Nephron (organoid): Measurements from ENCODE around the gene EPHB2.

Source experiments
- H3K27ac Mint-ChIP-seq, 3 experiments: 2 replicates each; pipeline ENCODE4 v1.8.0; 2020; ENCODE audit warnings: mixed read lengths in 3 of 3, mild to moderate bottlenecking in 2 of 3, moderate library complexity in 1 of 3
- H3K27me3 Mint-ChIP-seq: 2 replicates; pipeline ENCODE4 v1.8.0; 2021; ENCODE audit warnings: low read depth, mild to moderate bottlenecking, moderate library complexity, mixed read lengths
- H3K36me3 Mint-ChIP-seq: 2 replicates; pipeline ENCODE4 v1.8.0; 2020; ENCODE audit warnings: low read depth, mixed read lengths
- H3K4me1 Mint-ChIP-seq: 2 replicates; pipeline ENCODE4 v1.8.0; 2020; ENCODE audit warnings: mixed read lengths
- H3K4me3 Mint-ChIP-seq, 3 experiments: 2 replicates each; pipeline ENCODE4 v1.8.0; 2020; ENCODE audit warnings: mild to moderate bottlenecking in 3 of 3, mixed read lengths in 3 of 3, moderate library complexity in 2 of 3
- H3K9me3 Mint-ChIP-seq: 2 replicates; pipeline ENCODE4 v1.8.0; 2020; ENCODE audit warnings: mixed read lengths
- TF ChIP-seq, protein P1 (sequence below), 3 experiments: fragments of 200-600 bp; sonication (generic); IDR thresholded peaks; one replicate each; pipeline ENCODE4 v1.5.0; 2021; ENCODE audit warnings: antibody characterized with exemption in 3 of 3; ENCODE audit not compliant: unreplicated experiment in 3 of 3

EPHB2 gene

DNA sequence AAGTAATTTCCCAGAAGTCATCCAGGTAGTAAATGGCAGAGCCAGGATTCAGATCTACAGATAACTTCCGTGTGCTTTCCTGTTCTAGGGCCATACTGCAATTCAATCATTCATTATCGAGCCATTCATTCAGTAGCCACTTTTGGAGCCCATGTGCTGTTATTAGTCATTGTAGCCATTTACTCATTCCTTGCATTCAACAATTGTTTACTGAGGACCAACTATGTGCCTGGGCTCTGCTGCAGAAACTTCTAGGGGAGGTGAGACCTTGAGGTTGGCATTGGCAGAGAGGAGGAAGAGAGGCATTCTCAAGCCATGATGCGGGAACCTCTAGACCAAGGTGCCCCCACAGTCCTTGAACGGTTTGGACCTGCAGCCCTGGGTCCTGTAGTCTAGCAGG is 27.9 kb downstream of the EPHB2 start:
- no peak overlapping the region for H3K4me3 Mint-ChIP-seq
- H3K27ac Mint-ChIP-seq: no peak overlapping the region
- TF ChIP-seq, protein P1, sequence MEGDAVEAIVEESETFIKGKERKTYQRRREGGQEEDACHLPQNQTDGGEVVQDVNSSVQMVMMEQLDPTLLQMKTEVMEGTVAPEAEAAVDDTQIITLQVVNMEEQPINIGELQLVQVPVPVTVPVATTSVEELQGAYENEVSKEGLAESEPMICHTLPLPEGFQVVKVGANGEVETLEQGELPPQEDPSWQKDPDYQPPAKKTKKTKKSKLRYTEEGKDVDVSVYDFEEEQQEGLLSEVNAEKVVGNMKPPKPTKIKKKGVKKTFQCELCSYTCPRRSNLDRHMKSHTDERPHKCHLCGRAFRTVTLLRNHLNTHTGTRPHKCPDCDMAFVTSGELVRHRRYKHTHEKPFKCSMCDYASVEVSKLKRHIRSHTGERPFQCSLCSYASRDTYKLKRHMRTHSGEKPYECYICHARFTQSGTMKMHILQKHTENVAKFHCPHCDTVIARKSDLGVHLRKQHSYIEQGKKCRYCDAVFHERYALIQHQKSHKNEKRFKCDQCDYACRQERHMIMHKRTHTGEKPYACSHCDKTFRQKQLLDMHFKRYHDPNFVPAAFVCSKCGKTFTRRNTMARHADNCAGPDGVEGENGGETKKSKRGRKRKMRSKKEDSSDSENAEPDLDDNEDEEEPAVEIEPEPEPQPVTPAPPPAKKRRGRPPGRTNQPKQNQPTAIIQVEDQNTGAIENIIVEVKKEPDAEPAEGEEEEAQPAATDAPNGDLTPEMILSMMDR (IDR thresholded peaks at IDR 0.05; ENCODE audit: unreplicated experiment in 3 of 3): no peak
- H3K4me1 Mint-ChIP-seq: peaks cover 38% of the 10 kb centered on the region
- H3K9me3 Mint-ChIP-seq: no peaks in the 10 kb centered on the region
- H3K36me3 Mint-ChIP-seq: no peaks in the 10 kb centered on the region
- H3K27me3 Mint-ChIP-seq: peaks cover 11% of the 10 kb centered on the region

DNA sequence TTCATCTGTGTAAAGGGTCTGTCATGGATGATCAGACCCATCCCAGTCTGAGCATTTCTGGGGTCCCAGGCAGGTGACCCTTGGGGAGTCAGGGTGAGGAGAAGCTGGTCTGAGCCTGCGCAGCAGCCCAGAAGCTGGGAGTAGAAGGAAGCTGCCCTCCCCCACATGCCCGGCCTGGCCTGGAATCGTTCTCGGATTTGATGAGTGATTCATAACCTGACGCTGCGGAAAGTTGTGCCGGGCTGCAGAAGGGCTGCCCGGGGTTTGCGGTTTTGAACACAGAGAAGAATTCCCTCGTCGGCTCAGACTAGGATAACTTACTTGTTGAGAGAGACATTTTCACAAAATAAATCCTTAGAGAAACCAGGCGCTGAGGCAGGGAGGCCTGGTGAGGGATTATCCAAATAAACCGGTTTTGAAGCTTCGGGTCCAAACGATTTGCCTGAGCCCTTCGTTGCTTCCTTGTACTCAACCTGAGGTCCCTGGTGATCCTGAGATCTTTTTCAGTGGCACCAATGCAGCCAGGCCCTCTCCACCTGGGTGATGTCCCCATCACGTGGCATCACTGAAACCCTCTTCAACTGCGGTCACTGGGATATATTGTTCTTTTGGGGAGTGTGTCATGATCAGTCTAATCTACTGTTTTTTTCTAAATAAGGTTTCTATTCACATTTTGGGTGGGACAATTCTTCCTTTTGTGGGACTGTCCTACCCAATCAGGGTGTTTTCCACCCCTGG is 29.2 kb downstream of the EPHB2 start:
- TF ChIP-seq, protein P1 (IDR thresholded peaks at IDR 0.05; ENCODE audit: unreplicated experiment in 3 of 3): no peak
- Mint-ChIP-seq H3K27ac (peak overlapping the region; percentile 48 to 61 (median 54)), H3K27me3 (peaks cover 13% of the 10 kb centered on the region), H3K9me3 (no peaks in the 10 kb centered on the region), H3K4me3 (no peak overlapping the region), H3K4me1 (peaks cover 38% of the 10 kb centered on the region), H3K36me3 (no peaks in the 10 kb centered on the region)

DNA sequence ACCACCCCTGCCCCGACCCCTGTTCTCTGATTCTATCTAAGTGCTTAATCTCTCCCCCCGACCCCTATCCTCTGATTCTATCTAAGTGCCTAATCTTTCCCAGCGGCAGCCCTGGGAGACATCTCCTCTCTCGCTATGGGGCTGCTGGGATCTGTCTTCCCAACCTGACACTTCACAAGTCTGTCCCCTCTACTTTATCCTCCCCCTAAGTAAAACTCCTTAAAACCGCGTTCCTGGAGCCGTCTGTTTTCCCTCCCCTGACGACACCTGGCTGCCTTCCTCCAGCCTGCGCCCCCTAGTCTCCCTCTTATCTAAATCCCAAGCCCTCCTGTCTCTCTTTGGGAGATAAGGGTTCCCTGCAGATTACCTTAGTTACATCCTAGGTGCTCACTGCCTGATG is 30.5 kb downstream of the EPHB2 start:
- TF ChIP-seq, protein P1 (IDR thresholded peaks at IDR 0.05; ENCODE audit: unreplicated experiment in 3 of 3): no peak

DNA sequence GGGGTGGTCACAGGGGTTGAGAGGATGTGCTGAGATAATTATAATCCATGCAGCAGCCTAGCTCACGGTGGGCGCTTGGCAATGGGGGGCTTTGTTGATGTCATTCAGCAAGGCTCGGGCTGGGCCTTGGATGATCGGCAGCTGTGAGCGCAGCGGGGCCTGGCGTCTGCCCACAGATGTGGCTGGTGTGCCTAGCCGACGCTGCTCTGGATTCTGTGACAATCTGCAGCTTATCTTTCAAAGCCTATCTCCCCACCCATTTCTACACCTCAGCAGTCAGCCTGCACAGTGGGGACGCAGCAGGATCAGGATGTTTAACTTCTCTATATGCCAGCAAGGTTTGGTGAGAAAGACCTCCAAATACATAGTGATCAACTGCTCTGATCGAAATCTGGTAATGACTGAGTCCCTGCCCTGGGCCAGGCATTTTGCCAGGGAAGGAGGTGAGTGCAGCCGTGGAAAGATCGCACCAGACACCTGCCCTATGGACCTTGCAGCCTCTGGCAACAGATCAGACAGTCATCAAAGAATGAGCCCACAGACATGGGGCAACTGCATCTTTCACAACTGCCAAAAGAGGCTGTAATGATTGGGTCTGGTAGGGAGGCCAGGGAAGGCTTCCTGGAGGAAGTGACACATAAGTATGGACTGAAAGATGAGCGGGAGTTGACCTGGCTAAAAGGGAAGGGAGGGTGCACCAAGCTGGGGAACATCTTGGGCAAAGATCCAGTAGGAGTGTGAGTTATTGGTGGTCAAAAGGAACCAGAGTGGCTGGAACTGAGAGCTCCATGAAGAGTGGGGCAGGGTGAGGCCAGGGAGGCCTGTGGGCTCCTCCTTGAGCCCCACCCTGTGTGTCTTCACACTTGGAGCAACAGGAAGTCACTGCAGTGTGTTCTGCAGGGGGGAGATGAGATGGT is 35.3 kb downstream of the EPHB2 start:
- no peak overlapping the region for H3K4me3 Mint-ChIP-seq

More for the DNA sequence above, 30.5 kb downstream of the EPHB2 start:
- peaks cover 13% of the 10 kb centered on the region for H3K27me3 Mint-ChIP-seq
- peak overlapping the region in 1 of 3 experiments; percentile 35 for H3K27ac Mint-ChIP-seq
- H3K9me3 Mint-ChIP-seq: no peaks in the 10 kb centered on the region
- no peak overlapping the region for H3K4me3 Mint-ChIP-seq
- H3K4me1 Mint-ChIP-seq: peaks cover 29% of the 10 kb centered on the region
- H3K36me3 Mint-ChIP-seq: no peaks in the 10 kb centered on the region

DNA sequence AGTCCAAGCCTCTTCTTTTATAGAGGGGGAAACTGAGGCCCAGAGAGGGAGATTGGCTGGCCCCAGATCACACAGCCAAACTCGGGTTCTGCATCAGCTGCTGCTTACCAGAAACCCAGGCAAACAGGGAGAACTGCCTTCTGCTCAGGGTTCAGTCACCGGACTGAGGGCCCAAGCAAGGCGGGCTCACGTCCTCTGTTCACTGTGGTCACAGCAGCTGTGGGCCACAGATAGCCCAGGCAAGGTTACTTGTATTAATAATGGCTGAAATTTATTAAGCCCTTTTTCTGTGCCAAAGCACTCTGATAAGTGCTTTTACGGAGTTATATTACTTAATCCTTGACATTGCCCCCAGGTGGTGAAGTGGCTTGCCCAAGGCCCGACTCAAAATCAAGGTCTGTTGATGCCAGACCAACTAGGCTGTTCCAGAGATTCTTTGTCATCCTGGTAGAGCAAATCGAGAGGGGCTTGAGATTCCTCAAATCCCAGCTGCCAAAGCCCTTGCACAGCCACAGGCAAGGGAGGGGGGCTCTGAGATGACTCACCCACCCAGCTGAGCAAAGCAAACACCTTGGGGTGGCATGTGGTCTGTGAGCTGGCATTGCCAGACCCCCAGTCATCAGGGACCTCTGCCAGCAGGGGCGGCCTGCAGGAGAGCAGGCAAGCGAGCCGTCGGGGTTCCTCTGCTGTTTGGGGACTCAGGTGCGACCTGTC is 36.5 kb downstream of the EPHB2 start:
- no peaks in the 10 kb centered on the region for H3K9me3 Mint-ChIP-seq
- H3K27ac Mint-ChIP-seq: no peak overlapping the region
- H3K4me1 Mint-ChIP-seq: peaks cover 10% of the 10 kb centered on the region
- peaks cover 7% of the 10 kb centered on the region for H3K27me3 Mint-ChIP-seq
- H3K36me3 Mint-ChIP-seq: no peaks in the 10 kb centered on the region
- H3K4me3 Mint-ChIP-seq: no peak overlapping the region
- TF ChIP-seq, protein P1 (IDR thresholded peaks at IDR 0.05; ENCODE audit: unreplicated experiment in 3 of 3): no peak

More for the DNA sequence above, 35.3 kb downstream of the EPHB2 start:
- TF ChIP-seq, protein P1 (IDR thresholded peaks at IDR 0.05; ENCODE audit: unreplicated experiment in 3 of 3): no peak
- Mint-ChIP-seq H3K9me3 (no peaks in the 10 kb centered on the region), H3K27me3 (peaks cover 7% of the 10 kb centered on the region), H3K27ac (no peak overlapping the region), H3K36me3 (no peaks in the 10 kb centered on the region), H3K4me1 (peaks cover 14% of the 10 kb centered on the region)
